NB4 (cell line): ENCODE data around the gene GAPT.
A peak's percentile ranks its signal among the peaks of the same experiment; 100 is the strongest.

ENCODE experiments used
- MYC ChIP-seq: IDR thresholded peaks from 2 replicates; pipeline ENCODE4 v1.6.1; 2011; ENCODE audit warnings: low read depth, low read length
- POLR2A ChIP-seq: IDR thresholded peaks from 2 replicates; pipeline ENCODE4 v1.6.1; 2011; ENCODE audit warnings: mild to moderate bottlenecking; ENCODE audit not compliant: insufficient read length; ENCODE audit errors: extremely low read depth
- TF ChIP-seq, protein P1 (sequence below): IDR thresholded peaks from one replicate; pipeline ENCODE4 v1.5.1; 2012; ENCODE audit warnings: low read depth, low read length
- TF ChIP-seq, protein P2 (sequence below): IDR thresholded peaks from 2 replicates; pipeline ENCODE4 v1.6.1; 2011; ENCODE audit warnings: low read depth, low read length

DNA sequence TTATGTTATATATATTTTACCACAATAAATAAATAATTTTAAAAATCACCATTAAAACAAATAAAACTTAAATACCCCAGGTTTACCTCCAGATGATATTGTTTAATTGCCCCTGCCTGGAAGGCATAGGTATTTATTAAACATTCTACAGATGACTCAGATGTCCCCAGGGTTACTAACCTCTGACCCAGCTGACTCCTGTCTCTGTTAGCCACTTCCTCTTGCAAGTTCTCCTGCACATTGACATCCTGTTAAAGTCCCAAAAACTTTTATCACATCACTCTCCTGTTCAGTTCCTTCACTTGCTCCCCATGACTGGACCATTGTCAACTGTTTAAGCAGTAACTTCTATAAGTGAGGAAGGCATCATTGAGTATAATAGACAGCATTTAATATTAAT lies 54.7 kb downstream of the GAPT start:
- TF ChIP-seq, protein P1, sequence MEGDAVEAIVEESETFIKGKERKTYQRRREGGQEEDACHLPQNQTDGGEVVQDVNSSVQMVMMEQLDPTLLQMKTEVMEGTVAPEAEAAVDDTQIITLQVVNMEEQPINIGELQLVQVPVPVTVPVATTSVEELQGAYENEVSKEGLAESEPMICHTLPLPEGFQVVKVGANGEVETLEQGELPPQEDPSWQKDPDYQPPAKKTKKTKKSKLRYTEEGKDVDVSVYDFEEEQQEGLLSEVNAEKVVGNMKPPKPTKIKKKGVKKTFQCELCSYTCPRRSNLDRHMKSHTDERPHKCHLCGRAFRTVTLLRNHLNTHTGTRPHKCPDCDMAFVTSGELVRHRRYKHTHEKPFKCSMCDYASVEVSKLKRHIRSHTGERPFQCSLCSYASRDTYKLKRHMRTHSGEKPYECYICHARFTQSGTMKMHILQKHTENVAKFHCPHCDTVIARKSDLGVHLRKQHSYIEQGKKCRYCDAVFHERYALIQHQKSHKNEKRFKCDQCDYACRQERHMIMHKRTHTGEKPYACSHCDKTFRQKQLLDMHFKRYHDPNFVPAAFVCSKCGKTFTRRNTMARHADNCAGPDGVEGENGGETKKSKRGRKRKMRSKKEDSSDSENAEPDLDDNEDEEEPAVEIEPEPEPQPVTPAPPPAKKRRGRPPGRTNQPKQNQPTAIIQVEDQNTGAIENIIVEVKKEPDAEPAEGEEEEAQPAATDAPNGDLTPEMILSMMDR: no peak
- no peak for TF ChIP-seq POLR2A
- TF ChIP-seq, protein P2, sequence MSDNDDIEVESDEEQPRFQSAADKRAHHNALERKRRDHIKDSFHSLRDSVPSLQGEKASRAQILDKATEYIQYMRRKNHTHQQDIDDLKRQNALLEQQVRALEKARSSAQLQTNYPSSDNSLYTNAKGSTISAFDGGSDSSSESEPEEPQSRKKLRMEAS: no peak
- TF ChIP-seq MYC: 0 out of 2 replicates have a peak, but pooled peaks have one; percentile 30
